ENCODE data around the gene FANCE. TPM values are rescaled to one million over a fixed set of nuclear protein-coding genes. Genes with fewer than 3 reads are reported as not detected.

Gene FANCE
- total RNA-seq, 1 experiment from 2014 or later = 10.4 TPM

- H3K9me3 Mint-ChIP-seq (ENCODE audit: low read depth, unreplicated experiment) = no peaks in the 10 kb centered on the region
- CTCF ChIA-PET = interaction anchor here (0.5 to 1.0 kb wide), 3 partner anchors 9 to 60 kb away, joined by 3 to 5 read pairs (median 3); no protein-coding TSS in a partner anchor
- TF ChIP-seq, protein P1, sequence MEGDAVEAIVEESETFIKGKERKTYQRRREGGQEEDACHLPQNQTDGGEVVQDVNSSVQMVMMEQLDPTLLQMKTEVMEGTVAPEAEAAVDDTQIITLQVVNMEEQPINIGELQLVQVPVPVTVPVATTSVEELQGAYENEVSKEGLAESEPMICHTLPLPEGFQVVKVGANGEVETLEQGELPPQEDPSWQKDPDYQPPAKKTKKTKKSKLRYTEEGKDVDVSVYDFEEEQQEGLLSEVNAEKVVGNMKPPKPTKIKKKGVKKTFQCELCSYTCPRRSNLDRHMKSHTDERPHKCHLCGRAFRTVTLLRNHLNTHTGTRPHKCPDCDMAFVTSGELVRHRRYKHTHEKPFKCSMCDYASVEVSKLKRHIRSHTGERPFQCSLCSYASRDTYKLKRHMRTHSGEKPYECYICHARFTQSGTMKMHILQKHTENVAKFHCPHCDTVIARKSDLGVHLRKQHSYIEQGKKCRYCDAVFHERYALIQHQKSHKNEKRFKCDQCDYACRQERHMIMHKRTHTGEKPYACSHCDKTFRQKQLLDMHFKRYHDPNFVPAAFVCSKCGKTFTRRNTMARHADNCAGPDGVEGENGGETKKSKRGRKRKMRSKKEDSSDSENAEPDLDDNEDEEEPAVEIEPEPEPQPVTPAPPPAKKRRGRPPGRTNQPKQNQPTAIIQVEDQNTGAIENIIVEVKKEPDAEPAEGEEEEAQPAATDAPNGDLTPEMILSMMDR (IDR thresholded peaks at IDR 0.05; ENCODE audit: unreplicated experiment) = no peak
- no peak overlapping the region for H3K27ac Mint-ChIP-seq (ENCODE audit: unreplicated experiment)
- H3K27me3 Mint-ChIP-seq (ENCODE audit: unreplicated experiment) = no peaks in the 10 kb centered on the region
- H3K4me3 Mint-ChIP-seq (ENCODE audit: low read depth, unreplicated experiment) = no peak overlapping the region
- peaks cover 13% of the 10 kb centered on the region for H3K4me1 Mint-ChIP-seq (ENCODE audit: low read depth, unreplicated experiment)
- peaks cover 4% of the 10 kb centered on the region for H3K36me3 Mint-ChIP-seq (ENCODE audit: insufficient read depth, unreplicated experiment)
- intact Hi-C loops (cut with micrococcal nuclease; ENCODE audit: unreplicated experiment) = no loop called here
- DNase-seq = no peak
- no TSS peak for BruUV-seq (replicated peaks)
Observed at GRCh38 chr6:35419417-35419816, 32.7 kb upstream of the FANCE start.

- peaks cover 4% of the 10 kb centered on the region for H3K36me3 Mint-ChIP-seq (ENCODE audit: insufficient read depth, unreplicated experiment)
- intact Hi-C loops (cut with micrococcal nuclease; ENCODE audit: unreplicated experiment) = no loop called here
- TF ChIP-seq, protein P1 (IDR thresholded peaks at IDR 0.05; ENCODE audit: unreplicated experiment) = no peak
- H3K4me3 Mint-ChIP-seq (ENCODE audit: low read depth, unreplicated experiment) = no peak overlapping the region
- DNase-seq = no peak
- peaks cover 9% of the 10 kb centered on the region for H3K4me1 Mint-ChIP-seq (ENCODE audit: low read depth, unreplicated experiment)
- CTCF ChIA-PET = interaction anchor here (0.5 to 1.0 kb wide), 5 partner anchors 10 to 473 kb away, joined by 3 to 9 read pairs (median 3); no protein-coding TSS in a partner anchor
- BruUV-seq (replicated peaks) = no TSS peak
- no peaks in the 10 kb centered on the region for H3K27me3 Mint-ChIP-seq (ENCODE audit: unreplicated experiment)
- no peaks in the 10 kb centered on the region for H3K9me3 Mint-ChIP-seq (ENCODE audit: low read depth, unreplicated experiment)
- no peak overlapping the region for H3K27ac Mint-ChIP-seq (ENCODE audit: unreplicated experiment)
Observed at GRCh38 chr6:35419961-35420360, 32.2 kb upstream of the FANCE start.

DNA sequence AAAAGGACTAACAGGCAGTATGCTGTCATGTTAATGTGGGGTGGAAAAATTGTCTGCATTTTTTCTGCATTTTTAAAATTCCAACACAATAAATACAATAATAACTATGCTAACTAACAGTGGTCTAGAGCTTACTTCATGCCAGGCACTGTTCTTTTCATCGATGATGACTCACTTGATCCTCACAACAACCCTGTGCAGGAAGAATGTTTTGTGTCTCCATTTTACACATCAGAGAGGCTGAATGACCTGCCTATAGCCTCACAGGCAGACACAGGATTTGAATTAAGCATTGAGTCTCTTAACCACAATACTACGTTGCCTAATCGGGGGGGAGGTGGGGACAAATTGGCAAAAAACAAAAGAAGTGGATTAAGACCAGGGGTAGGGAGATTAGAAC, 26.9 kb upstream of the FANCE start:
- H3K27ac Mint-ChIP-seq (ENCODE audit: unreplicated experiment) = no peak overlapping the region
- no TSS peak for BruUV-seq (replicated peaks)
- no peaks in the 10 kb centered on the region for H3K4me1 Mint-ChIP-seq (ENCODE audit: low read depth, unreplicated experiment)
- peaks cover 13% of the 10 kb centered on the region for H3K36me3 Mint-ChIP-seq (ENCODE audit: insufficient read depth, unreplicated experiment)
- H3K4me3 Mint-ChIP-seq (ENCODE audit: low read depth, unreplicated experiment) = no peak overlapping the region
- peaks cover 3% of the 10 kb centered on the region for H3K9me3 Mint-ChIP-seq (ENCODE audit: low read depth, unreplicated experiment)
- DNase-seq = no peak
- intact Hi-C loops (cut with micrococcal nuclease; ENCODE audit: unreplicated experiment) = no loop called here
- H3K27me3 Mint-ChIP-seq (ENCODE audit: unreplicated experiment) = no peaks in the 10 kb centered on the region
- CTCF ChIA-PET = interaction anchor here (0.6 to 1.1 kb wide), 5 partner anchors 10 to 896 kb away, joined by 3 to 10 read pairs (median 4); no protein-coding TSS in a partner anchor
- TF ChIP-seq, protein P1 (IDR thresholded peaks at IDR 0.05; ENCODE audit: unreplicated experiment) = no peak

- DNase-seq = no peak
- no TSS peak for BruUV-seq (replicated peaks)
- Mint-ChIP-seq H3K27me3 (ENCODE audit: unreplicated experiment) (no peaks in the 10 kb centered on the region), H3K4me3 (ENCODE audit: low read depth, unreplicated experiment) (no peak overlapping the region), H3K36me3 (ENCODE audit: insufficient read depth, unreplicated experiment) (peaks cover 13% of the 10 kb centered on the region), H3K27ac (ENCODE audit: unreplicated experiment) (no peak overlapping the region), H3K9me3 (ENCODE audit: low read depth, unreplicated experiment) (peaks cover 3% of the 10 kb centered on the region), H3K4me1 (ENCODE audit: low read depth, unreplicated experiment) (no peaks in the 10 kb centered on the region)
- intact Hi-C loops (cut with micrococcal nuclease; ENCODE audit: unreplicated experiment) = no loop called here
- CTCF ChIA-PET = no interaction called here
- TF ChIP-seq, protein P1 (IDR thresholded peaks at IDR 0.05; ENCODE audit: unreplicated experiment) = no peak
Observed at GRCh38 chr6:35426074-35426473, 26.1 kb upstream of the FANCE start.

Measured in Calu3 (cell line).